ENCODE measurements around the gene BCAS4.
A peak's percentile ranks its signal among the peaks of the same experiment; 100 is the strongest.
"Not testable (repeated sequence)": the region's sequence is repeated elsewhere in the genome, so short reads cannot be mapped to it uniquely, and the experiment has no call there.

The BCAS4 gene

GRCh38 chr20:50794846-50795634 lies at the start of gene BCAS4:
Gene BCAS4, plus strand, starts transcription at chr20:50795061. Its CDS starts 23 bp downstream, at chr20:50795084.
- DNase-seq (ENCODE audit: low spot score): peak; percentile 74

GRCh38 chr20:50745634-50746137 lies 49.2 kb upstream of the BCAS4 start:
- DNase-seq (ENCODE audit: low spot score) (no peak), FAIRE-seq (no peak)

More at GRCh38 chr20:50794846-50795634, at the start of gene BCAS4:
- no peak for FAIRE-seq

GRCh38 chr20:50746138-50746940 lies 48.5 kb upstream of the BCAS4 start:
- FAIRE-seq (peak; percentile 73), DNase-seq (ENCODE audit: low spot score) (no peak)

GRCh38 chr20:50747275-50747674 lies 47.6 kb upstream of the BCAS4 start:
- no peak for DNase-seq (ENCODE audit: low spot score)
- no peak for FAIRE-seq

- FAIRE-seq: no peak
- no peak for DNase-seq (ENCODE audit: low spot score)
These were observed 44.7 kb upstream of the BCAS4 start for GRCh38 chr20:50750145-50750671.

- FAIRE-seq (no peak), DNase-seq (ENCODE audit: low spot score) (no peak)
These were observed 41.7 kb upstream of the BCAS4 start for GRCh38 chr20:50753152-50753551.

GRCh38 chr20:50754420-50754819 lies 40.4 kb upstream of the BCAS4 start:
- DNase-seq (ENCODE audit: low spot score): no peak
- FAIRE-seq: no peak

GRCh38 chr20:50756447-50756846 lies 38.4 kb upstream of the BCAS4 start:
- DNase-seq (ENCODE audit: low spot score) (no peak), FAIRE-seq (no peak)

GRCh38 chr20:50758469-50758868 lies 36.4 kb upstream of the BCAS4 start:
- FAIRE-seq: peak; percentile 86
- DNase-seq (ENCODE audit: low spot score): peak; percentile 72

GRCh38 chr20:50758992-50759391 lies 35.9 kb upstream of the BCAS4 start:
- DNase-seq (ENCODE audit: low spot score) (no peak), FAIRE-seq (no peak)

GRCh38 chr20:50759678-50760077 lies 35.2 kb upstream of the BCAS4 start:
- FAIRE-seq: no peak

GRCh38 chr20:50762045-50762422 lies 32.8 kb upstream of the BCAS4 start:
- no peak for FAIRE-seq
- no peak for DNase-seq (ENCODE audit: low spot score)

More at GRCh38 chr20:50759678-50760077, 35.2 kb upstream of the BCAS4 start:
- DNase-seq (ENCODE audit: low spot score): no peak

- DNase-seq (ENCODE audit: low spot score) (peak; percentile 87), FAIRE-seq (no peak)
These were observed 32.2 kb upstream of the BCAS4 start for GRCh38 chr20:50762435-50763220.

GRCh38 chr20:50763550-50764458 lies 31.1 kb upstream of the BCAS4 start:
- DNase-seq (ENCODE audit: low spot score) (peak; percentile 69), FAIRE-seq (peak; percentile 78)

- not testable (repeated sequence) for DNase-seq (ENCODE audit: low spot score); FAIRE-seq
These were observed 29.6 kb upstream of the BCAS4 start for GRCh38 chr20:50765251-50765650.

GRCh38 chr20:50765674-50766073 lies 29.2 kb upstream of the BCAS4 start:
- FAIRE-seq (no peak), DNase-seq (ENCODE audit: low spot score) (no peak)

GRCh38 chr20:50766955-50767809 lies 27.7 kb upstream of the BCAS4 start:
- DNase-seq (ENCODE audit: low spot score); FAIRE-seq: not testable (repeated sequence)

GRCh38 chr20:50768991-50769390 lies 25.9 kb upstream of the BCAS4 start:
- not testable (repeated sequence) for FAIRE-seq; DNase-seq (ENCODE audit: low spot score)

GRCh38 chr20:50769551-50770085 lies 25.2 kb upstream of the BCAS4 start:
- not testable (repeated sequence) for FAIRE-seq

More at GRCh38 chr20:50769551-50770085, 25.2 kb upstream of the BCAS4 start:
- DNase-seq (ENCODE audit: low spot score): not testable (repeated sequence)

All from RCC 7860 (cell line).